GM18519 (cell line): ENCODE data around the gene PLPP3.

Source experiments
- ATAC-seq: cut with Tn5 transposase; IDR thresholded peaks from one replicate; pipeline ENCODE4 v1.9.1; 2021; ENCODE audit warnings: mild to moderate bottlenecking, moderate library complexity; ENCODE audit not compliant: unreplicated experiment, low FRiP score

Gene PLPP3

DNA sequence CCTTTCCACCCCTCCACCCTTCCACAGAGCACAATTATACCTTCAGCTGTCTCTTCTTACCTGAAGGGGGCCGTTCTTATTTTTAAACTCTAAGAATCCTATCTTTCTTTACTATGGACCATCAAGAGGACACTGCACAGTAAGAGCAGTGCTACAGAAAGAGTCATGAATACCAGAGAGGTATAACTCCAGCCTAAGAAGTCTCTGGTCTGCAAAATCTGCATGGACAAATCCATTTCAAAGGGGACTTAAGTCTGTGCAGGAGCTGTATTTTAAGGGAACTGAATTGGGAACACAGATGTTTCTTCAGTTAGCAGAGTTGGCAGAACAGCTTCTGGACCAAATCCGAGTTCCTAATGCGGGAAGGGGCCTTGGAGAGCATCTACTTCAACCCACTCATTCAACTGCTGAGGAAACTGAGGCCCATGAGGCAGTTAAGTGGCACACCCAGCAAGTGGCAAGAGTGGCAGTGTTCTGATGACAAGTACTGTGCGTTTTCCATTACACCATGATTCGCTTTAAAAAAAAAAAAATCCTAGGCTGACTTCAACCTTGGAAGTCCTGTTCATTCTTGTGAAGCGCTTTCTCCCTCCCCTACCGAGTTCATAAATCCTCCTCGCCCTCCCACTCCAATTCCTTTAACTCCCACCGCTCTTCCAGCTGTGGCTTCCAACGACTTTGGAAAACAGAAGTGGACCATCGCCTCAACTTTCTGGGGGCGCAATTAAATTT, 1.8 kb downstream of the PLPP3 start:
- no peak for ATAC-seq

DNA sequence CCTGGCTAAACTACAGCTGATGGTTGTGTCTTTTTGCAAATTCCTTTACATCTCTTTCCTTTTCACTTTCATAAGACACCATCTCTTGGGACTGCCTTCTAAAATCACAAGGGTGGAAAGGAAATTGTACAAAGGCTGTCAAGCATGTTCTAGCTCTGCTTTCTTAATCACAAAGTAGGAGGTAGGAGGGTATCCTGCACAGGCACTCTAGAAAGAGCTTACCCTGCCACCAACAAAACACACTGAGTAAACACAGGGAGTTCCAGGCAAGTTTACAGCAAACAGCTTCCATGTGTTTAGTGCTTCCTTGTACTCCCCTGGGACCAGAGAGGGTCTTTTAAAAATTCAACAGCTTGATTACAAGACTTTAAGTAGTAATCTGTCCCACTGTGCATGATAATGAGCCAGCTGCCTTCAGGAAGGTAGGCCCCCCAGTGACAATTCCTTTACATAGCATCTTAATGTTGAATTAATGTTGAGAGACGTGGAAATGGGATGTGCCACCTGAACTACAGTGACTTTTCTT, 2.4 kb downstream of the PLPP3 start:
- no peak for ATAC-seq

DNA sequence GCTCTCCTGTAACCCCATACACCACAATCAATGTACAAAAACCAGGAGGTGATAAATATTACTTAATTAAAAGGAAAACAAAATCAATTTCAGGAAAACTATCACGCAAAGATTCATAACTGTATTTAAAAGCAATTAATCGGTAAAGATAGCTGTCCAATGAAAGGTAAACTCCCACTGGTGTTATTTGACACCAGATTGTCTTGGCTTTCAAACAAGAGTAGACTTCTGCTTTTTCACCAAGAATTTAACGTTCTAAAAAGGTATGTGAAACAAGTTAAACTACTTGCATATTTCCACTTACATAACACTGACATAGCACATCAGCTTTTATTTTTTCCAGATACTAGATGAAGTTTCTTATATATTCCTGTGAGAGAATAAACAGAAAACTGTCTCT, 3.5 kb downstream of the PLPP3 start:
- no peak for ATAC-seq

GRCh38 chr1:56574794-56575193, 4.6 kb downstream of the PLPP3 start:
- no peak for ATAC-seq

DNA sequence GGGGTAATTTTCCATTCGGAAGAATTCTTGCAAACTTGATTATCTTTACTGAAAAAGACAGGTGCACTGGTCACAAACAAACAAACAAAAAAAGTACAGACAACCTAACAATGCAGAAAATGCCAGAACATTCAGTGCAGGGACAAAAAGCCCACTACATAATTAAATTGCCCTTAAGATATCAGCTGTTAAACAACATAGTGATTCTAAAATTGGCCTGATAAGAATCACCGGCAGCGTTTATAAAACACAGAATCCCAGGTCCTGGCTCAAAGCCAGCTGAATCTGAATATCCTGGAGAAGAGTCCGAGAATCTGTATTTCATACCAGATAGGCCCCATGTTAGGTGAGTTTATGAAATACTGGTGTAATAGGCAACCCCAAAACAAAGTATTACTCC, 6.1 kb downstream of the PLPP3 start:
- no peak for ATAC-seq

DNA sequence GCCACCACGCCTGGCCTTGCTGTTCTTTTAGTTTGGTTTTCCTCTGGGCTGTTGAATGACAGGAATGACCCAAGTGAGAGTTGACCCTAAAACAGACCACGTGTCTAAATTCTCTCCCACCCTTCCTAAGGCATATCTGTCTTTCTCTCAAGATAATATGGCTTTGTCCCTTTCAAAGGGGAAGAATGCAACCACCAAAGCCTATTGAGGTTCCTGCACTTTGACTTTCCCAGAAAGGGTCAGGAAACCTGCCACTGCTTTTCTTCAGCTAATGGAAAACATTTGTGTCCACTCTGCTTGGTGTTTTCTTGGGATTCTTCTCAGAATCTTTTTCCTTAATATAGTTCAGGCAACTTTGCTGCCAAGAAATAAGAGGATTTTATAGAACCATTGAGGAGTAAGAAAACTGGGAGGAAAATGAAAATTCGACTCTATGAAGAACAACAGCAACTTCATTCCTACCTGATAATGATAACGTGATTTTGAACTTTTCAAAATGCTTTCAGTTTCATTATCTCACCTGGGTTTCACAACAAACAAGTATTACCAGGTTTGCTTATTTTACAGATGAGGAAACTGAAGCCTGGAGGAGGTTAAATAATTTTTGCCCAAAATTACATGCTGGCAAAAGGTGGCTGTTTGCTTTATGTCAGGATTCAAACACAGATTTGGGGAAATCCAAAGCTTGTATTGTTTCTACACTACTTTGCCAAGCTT, 6.9 kb downstream of the PLPP3 start:
- no peak for ATAC-seq

DNA sequence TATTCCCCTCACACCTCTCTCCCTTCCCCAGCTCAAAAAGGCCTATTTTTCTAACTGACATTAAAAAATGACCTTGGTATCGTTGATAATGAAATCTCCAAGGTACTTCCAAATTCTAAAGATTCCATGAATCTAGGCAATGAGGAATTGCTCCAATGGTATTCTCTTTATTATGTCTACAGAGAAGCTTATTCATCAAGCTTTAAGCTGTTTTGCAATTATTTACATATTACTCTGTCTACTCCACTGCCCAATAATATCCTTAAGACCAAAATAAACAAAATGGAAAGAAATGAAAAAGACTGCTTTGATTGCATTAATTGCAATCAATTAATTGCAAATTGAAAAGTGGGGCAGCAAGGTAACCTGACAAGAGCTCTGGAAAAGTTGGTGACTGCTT, 7.9 kb downstream of the PLPP3 start:
- no peak for ATAC-seq

DNA sequence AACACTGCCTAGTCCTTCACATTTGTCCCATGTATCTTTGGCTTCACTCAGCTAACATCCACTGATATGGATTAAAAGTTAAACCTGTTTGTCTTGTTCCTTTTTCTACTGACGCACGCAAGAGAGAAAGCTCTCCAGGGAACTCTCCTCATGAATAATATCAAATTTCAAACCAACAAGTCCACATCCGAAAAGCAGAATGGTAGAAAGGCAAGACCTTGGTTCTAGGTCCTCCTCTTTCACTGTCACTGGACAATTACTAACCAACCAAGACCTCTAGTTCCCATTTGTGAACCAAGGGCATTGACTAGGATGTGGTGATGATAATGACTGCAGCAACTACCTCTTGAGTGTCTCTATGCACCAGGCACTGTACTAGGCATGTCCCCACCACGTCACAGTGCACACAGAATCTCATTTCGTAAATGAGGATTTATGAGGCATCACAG, 8.4 kb downstream of the PLPP3 start:
- ATAC-seq, result no peak

DNA sequence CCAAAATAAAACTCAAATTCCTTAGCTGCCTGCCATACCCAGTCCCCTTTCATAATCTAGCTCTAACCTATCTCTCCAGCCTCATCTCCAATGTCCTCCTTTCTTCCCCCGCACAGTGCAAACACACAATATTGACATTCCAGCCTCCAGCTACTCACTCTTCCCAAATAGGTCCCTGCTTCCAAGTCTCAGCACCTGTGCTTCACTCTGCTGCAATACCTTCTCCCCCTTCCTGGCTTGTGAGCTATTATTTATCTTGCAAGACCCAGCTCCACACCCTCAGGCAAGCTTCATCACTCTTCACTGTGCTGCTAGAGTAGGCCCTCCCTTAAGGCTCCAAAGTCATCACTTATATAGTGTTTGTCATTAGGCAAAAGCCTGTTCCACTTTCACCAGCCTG, 9.7 kb downstream of the PLPP3 start:
- no peak for ATAC-seq

DNA sequence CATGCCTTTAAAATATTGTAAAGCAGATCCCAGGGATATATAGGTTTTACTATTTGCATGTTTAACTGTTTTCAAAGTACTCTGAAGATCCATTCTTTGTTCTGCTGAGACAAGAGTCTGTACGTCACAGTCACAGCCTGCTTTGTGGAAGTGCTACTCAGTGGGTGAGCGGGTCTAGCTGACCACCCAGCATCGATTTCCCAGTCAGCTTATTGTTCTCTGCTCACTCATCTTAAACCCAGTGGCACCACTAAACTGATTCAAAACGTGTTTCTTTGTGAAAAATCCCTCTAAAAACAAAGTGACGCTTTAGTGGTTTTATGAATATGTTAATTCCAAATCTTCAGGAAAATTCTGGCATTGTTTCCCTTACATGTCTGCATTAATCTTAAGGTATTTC, 12.4 kb downstream of the PLPP3 start:
- no peak for ATAC-seq

- no peak for ATAC-seq
Measured at GRCh38 chr1:56566061-56566744, 13.2 kb downstream of the PLPP3 start.

GRCh38 chr1:56564615-56565014, 14.7 kb downstream of the PLPP3 start:
- ATAC-seq, result no peak

DNA sequence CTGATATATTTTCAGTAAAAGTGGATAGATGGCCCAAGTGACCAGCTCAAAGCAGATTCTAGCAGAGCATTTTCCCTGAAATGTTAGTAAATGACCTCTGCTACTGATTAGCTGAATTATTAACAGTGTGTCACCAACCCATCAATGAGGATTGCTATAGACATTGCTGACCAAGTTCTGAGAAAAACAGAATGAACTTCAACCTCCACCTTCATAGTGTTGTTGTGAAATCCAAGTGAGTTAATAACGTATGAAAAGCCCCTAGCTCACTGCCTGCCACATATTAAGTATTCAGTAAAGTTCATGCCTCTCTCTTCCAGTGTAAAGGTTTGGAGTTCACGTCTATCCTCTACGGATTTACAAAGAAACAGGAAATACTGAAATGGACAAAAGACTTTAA, 15.8 kb downstream of the PLPP3 start:
- no peak for ATAC-seq

- no peak for ATAC-seq
Measured at GRCh38 chr1:56562891-56563452, 16.4 kb downstream of the PLPP3 start.

DNA sequence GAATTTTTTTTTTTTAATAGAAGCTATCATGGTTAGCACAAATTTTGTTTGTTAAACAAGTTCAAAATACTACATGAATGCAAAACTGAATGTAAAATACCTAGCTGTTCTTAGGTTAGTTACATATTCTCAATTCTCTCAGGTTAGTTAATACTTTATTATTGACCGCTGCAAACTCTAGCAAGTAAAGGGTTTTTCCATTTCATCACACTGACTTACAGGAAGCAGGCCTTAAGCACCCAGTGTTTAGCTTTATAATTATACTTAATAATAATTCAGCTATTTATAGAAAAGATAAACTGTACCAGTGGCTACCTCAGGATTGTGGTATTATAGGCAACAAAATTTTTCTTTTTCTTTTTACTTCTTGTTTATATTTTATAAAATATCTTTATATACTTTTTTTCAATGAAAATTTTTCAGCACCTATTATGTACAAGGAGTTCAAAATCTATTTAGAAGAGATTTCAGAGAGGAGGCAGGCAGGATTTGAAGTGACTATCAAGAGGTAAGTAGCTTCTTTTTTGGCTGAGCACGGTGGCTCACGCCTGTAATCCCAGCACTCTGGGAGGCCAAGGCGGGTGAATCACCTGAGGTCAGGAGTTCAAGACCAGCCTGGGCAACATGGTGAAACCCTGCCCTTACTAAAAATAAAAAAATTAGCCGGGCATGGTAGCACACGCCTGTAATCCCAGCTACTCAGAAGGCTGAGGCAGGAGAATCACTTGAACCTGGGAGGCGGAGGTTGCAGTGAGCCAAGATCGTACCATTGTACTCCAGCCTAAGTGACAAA, 17.9 kb downstream of the PLPP3 start:
- no peak for ATAC-seq

DNA sequence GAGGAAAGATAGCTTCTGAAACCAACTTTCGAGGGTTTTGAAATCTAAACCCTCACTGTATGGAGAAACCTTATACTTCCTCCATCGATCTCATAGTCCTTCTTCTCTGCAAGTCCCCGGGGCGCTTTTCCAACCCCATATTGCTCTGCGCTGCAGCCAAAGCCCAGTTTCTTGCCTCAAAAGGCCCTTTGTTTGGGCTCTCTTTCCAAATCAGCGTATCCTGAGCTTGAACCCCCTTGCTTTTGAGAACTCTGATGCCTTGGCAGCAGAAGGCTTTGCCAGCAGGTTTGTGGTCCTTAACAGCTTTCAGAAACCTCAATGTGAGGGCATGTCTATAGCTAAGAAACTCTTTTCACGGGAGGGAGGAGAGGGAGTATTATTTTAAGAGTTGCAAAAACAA, 21.6 kb downstream of the PLPP3 start:
- ATAC-seq, result no peak

DNA sequence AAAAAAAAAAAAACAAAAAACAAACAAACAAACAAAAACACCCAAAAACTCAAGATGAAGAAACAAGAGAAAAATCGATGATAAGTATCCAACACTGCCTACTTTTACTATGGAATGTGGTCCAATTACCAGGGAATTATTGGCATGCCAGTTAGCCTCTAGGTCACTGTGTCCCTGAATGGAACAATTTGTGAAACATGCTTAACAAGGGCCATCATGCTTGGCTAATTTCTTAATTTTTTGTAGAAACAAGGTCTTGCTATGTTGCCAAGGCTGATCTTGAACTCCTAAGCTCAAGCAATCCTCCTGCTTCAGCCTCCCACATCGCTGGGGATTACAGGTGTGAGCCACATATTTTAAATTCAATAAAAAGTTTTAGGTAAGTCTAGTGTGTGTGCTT, 23.9 kb downstream of the PLPP3 start:
- no peak for ATAC-seq

GRCh38 chr1:56553046-56553445, 26.3 kb downstream of the PLPP3 start:
- ATAC-seq, result no peak

- ATAC-seq, result no peak
Measured at GRCh38 chr1:56552349-56552748, 27.0 kb downstream of the PLPP3 start.

GRCh38 chr1:56551691-56552090, 27.7 kb downstream of the PLPP3 start:
- ATAC-seq, result no peak
